HuH-7 (cell line): Measurements from ENCODE around the gene PREP.

Experiments used
- DNase-seq: peaks from one replicate; pipeline ENCODE4 v3.0.0; 2011; ENCODE audit warnings: low spot score

Gene PREP

GRCh38 chr6:105308840-105309239 lies 94.0 kb downstream of the PREP start:
- DNase-seq, result no peak

- DNase-seq, result no peak
Observed at GRCh38 chr6:105305521-105305920, 97.4 kb downstream of the PREP start.

- DNase-seq, result no peak
Observed at GRCh38 chr6:105304825-105305224, 98.1 kb downstream of the PREP start.

GRCh38 chr6:105304366-105304765 lies 98.5 kb downstream of the PREP start:
- DNase-seq, result no peak

- DNase-seq, result no peak
Observed at GRCh38 chr6:105302617-105303128, 100.2 kb downstream of the PREP start.

GRCh38 chr6:105301756-105302616 lies 100.9 kb downstream of the PREP start:
- DNase-seq, result no peak

GRCh38 chr6:105301072-105301503 lies 101.8 kb downstream of the PREP start:
- DNase-seq, result no peak

GRCh38 chr6:105300090-105300489 lies 102.8 kb downstream of the PREP start:
- DNase-seq, result no peak

- DNase-seq, result no peak
Observed at GRCh38 chr6:105294129-105294528, 108.8 kb downstream of the PREP start.

- DNase-seq, result no peak
Observed at GRCh38 chr6:105292689-105293339, 110.1 kb downstream of the PREP start.

- DNase-seq, result no peak
Observed at GRCh38 chr6:105291525-105291924, 111.4 kb downstream of the PREP start.

- DNase-seq, result no peak
Observed at GRCh38 chr6:105282631-105283585, 120.0 kb downstream of the PREP start.

GRCh38 chr6:105280033-105280432 lies 122.8 kb downstream of the PREP start:
- no peak for DNase-seq

- DNase-seq, result no peak
Observed at GRCh38 chr6:105279463-105279862, 123.4 kb downstream of the PREP start.

- DNase-seq, result no peak
Observed at GRCh38 chr6:105278813-105279212, 124.1 kb downstream of the PREP start.

GRCh38 chr6:105278035-105278434 lies 124.8 kb downstream of the PREP start:
- no peak for DNase-seq

- no peak for DNase-seq
Observed at GRCh38 chr6:105276374-105276773, 126.5 kb downstream of the PREP start.

- DNase-seq, result no peak
Observed at GRCh38 chr6:105275542-105275941, 127.3 kb downstream of the PREP start.

- no peak for DNase-seq
Observed at GRCh38 chr6:105274678-105275077, 128.2 kb downstream of the PREP start.

- no peak for DNase-seq
Observed at GRCh38 chr6:105273589-105273988, 129.3 kb downstream of the PREP start.

GRCh38 chr6:105272786-105273185 lies 130.1 kb downstream of the PREP start:
- DNase-seq, result peak; percentile 44

- no peak for DNase-seq
Observed at GRCh38 chr6:105270511-105270910, 132.4 kb downstream of the PREP start.
